Keratinocyte (primary cell): ENCODE results near the gene CHST15. TPM values are rescaled to one million over a fixed set of nuclear protein-coding genes. Genes with fewer than 3 reads are reported as not detected.

Source experiments
- DNase-seq: peaks from one replicate; pipeline ENCODE4 v3.0.0-alpha.2; 2011; ENCODE audit warnings: low read depth, missing footprints, low spot score
- FAIRE-seq: peaks from 2 replicates; lab custom pipeline; 2011; peaks lifted over from hg19 to GRCh38; lab: Jason Lieb, UNC
- H2AFZ ChIP-seq: 2 replicates; pipeline ENCODE4 v1.6.0; 2012; ENCODE audit warnings: low read length, control low read depth, inconsistent platforms; ENCODE audit not compliant: control insufficient read depth
- H3K27ac ChIP-seq: 2 replicates; pipeline ENCODE4 v1.5.1; 2011; ENCODE audit warnings: low read length; ENCODE audit not compliant: control insufficient read depth, insufficient read depth
- H3K27me3 ChIP-seq: 3 replicates; pipeline ENCODE4 v1.6.0; 2011; ENCODE audit warnings: low read length; ENCODE audit not compliant: control insufficient read depth, insufficient read depth; ENCODE audit errors: extremely low read depth
- H3K36me3 ChIP-seq, 2 experiments: 2 replicates in 1 of 2; 3 replicates in 1 of 2; pipeline ENCODE4 v1.5.1; 2011; ENCODE audit warnings: low read length in 2 of 2, mild to moderate bottlenecking in 1 of 2; ENCODE audit not compliant: control insufficient read depth in 2 of 2, insufficient read depth in 2 of 2; ENCODE audit errors: extremely low read depth in 1 of 2
- H3K4me1 ChIP-seq: 3 replicates; pipeline ENCODE4 v1.5.1; 2011; ENCODE audit warnings: low read length; ENCODE audit not compliant: control insufficient read depth, insufficient read depth; ENCODE audit errors: extremely low read depth
- H3K4me2 ChIP-seq: 3 replicates; pipeline ENCODE4 v1.6.0; 2011; ENCODE audit warnings: low read depth, low read length; ENCODE audit not compliant: control insufficient read depth, insufficient read depth; ENCODE audit errors: extremely low read depth
- H3K4me3 ChIP-seq, 3 experiments: fragments of 200-600 bp in 1 of 3; sonication (generic) in 1 of 3; 2 replicates in 2 of 3; 3 replicates in 1 of 3; pipeline ENCODE4 v1.5.1; 2011 to 2016; ENCODE audit warnings: low read length in 3 of 3, mild to moderate bottlenecking in 3 of 3, control low read depth in 2 of 3, inconsistent platforms in 1 of 3, low read depth in 1 of 3, mixed read lengths in 1 of 3, mixed run types in 1 of 3, moderate library complexity in 1 of 3; ENCODE audit not compliant: control insufficient read depth in 2 of 3, insufficient read depth in 2 of 3; ENCODE audit errors: extremely low read depth in 1 of 3
- H3K79me2 ChIP-seq: 2 replicates; pipeline ENCODE4 v1.6.0; 2012; ENCODE audit warnings: low read length; ENCODE audit not compliant: control insufficient read depth, insufficient read depth
- H3K9ac ChIP-seq: 3 replicates; pipeline ENCODE4 v1.6.0; 2011; ENCODE audit warnings: low read length; ENCODE audit not compliant: control insufficient read depth, insufficient read depth; ENCODE audit errors: extremely low read depth
- H3K9me1 ChIP-seq: 3 replicates; pipeline ENCODE4 v1.6.0; 2011; ENCODE audit warnings: low read length; ENCODE audit not compliant: control insufficient read depth, insufficient read depth; ENCODE audit errors: extremely low read depth
- H3K9me3 ChIP-seq: 2 replicates; pipeline ENCODE4 v1.5.1; 2012; ENCODE audit warnings: low read depth, low read length; ENCODE audit not compliant: control insufficient read depth
- H4K20me1 ChIP-seq: 3 replicates; pipeline ENCODE4 v1.6.0; 2011; ENCODE audit warnings: low read length; ENCODE audit not compliant: control insufficient read depth, insufficient read depth; ENCODE audit errors: extremely low read depth
- EZH2 ChIP-seq: IDR thresholded peaks from one replicate; pipeline ENCODE4 v1.6.1; 2012; ENCODE audit warnings: inconsistent platforms, mild to moderate bottlenecking, low read length, moderate library complexity
- dilution Hi-C: fragments of 300-500 bp; cut with MboI; formaldehyde crosslinking; loops from one replicate; pipeline ENCODE4 v1.7.0; 2020; ENCODE audit warnings: low sequenced_read_pairs; ENCODE audit not compliant: extremely low pct_ligation_motif_present
- polyA plus RNA-seq, 5 experiments: library from polyadenylated mRNA; depleted of rRNA in 3 of 5; stranded (reverse) in 3 of 5; stranded (forward) in 1 of 5; unstranded in 1 of 5; fragments of >200 nt; gene quantifications; 1 replicate in 1 of 5; 2 replicates in 3 of 5; 3 replicates in 1 of 5; pipeline versions ENCODE4 v1.2.1 to v1.2.3, GENCODE V29; 2011 to 2012; ENCODE audit warnings: missing spikeins in 2 of 5, low read depth in 1 of 5, low replicate concordance in 1 of 5
- TF ChIP-seq, protein P1 (sequence below), 3 experiments: IDR thresholded peaks in 1 of 3; conservative IDR thresholded peaks in 1 of 3; optimal IDR thresholded peaks in 1 of 3; 2 replicates in 2 of 3; 3 replicates in 1 of 3; pipeline versions ENCODE3 to v1.5.1; 2011; ENCODE audit warnings: low read length in 3 of 3, mild to moderate bottlenecking in 3 of 3, moderate library complexity in 2 of 3, control low read depth in 1 of 3, inconsistent platforms in 1 of 3; ENCODE audit not compliant: insufficient read depth in 2 of 3; ENCODE audit errors: extremely low read depth in 1 of 3

Gene CHST15
- polyA plus RNA-seq, 1 donor (not counting 4 experiments of a cell fraction or from before 2014, with no cell fraction given): 24.5 TPM

- peak overlapping the region; percentile 28 for H3K4me2 ChIP-seq
- H3K4me1 ChIP-seq: peaks cover 46% of the 10 kb centered on the region
- no peak overlapping the region for H2AFZ ChIP-seq
- H3K27ac ChIP-seq: peak overlapping the region; percentile 58
- TF ChIP-seq, protein P1, sequence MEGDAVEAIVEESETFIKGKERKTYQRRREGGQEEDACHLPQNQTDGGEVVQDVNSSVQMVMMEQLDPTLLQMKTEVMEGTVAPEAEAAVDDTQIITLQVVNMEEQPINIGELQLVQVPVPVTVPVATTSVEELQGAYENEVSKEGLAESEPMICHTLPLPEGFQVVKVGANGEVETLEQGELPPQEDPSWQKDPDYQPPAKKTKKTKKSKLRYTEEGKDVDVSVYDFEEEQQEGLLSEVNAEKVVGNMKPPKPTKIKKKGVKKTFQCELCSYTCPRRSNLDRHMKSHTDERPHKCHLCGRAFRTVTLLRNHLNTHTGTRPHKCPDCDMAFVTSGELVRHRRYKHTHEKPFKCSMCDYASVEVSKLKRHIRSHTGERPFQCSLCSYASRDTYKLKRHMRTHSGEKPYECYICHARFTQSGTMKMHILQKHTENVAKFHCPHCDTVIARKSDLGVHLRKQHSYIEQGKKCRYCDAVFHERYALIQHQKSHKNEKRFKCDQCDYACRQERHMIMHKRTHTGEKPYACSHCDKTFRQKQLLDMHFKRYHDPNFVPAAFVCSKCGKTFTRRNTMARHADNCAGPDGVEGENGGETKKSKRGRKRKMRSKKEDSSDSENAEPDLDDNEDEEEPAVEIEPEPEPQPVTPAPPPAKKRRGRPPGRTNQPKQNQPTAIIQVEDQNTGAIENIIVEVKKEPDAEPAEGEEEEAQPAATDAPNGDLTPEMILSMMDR (optimal IDR thresholded peaks at IDR 0.05 in 1 of 3, IDR thresholded peaks at IDR 0.05 in 1 of 3, conservative IDR thresholded peaks at IDR 0.05 in 1 of 3; ENCODE audit: extremely low read depth in 1 of 3, insufficient read depth in 2 of 3, low read length in 3 of 3): no peak
- TF ChIP-seq EZH2: no peak
- no peaks in the 10 kb centered on the region for H4K20me1 ChIP-seq
- no peak overlapping the region for H3K4me3 ChIP-seq
- peak; percentile 98 for FAIRE-seq
- H3K79me2 ChIP-seq: no peaks in the 10 kb centered on the region
- dilution Hi-C loops: loop anchor here (25.0 kb wide), 1 partner anchor 390 kb away; no protein-coding TSS in a partner anchor
- no peaks in the 10 kb centered on the region for H3K9me1 ChIP-seq
- H3K36me3 ChIP-seq: no peaks in the 10 kb centered on the region
- no peaks in the 10 kb centered on the region for H3K9me3 ChIP-seq
- no peaks in the 10 kb centered on the region for H3K27me3 ChIP-seq
- peak; percentile 76 for DNase-seq
- no peak overlapping the region for H3K9ac ChIP-seq
These were observed 95.8 kb downstream of the CHST15 start for GRCh38 chr10:123997486-123998196.

DNA sequence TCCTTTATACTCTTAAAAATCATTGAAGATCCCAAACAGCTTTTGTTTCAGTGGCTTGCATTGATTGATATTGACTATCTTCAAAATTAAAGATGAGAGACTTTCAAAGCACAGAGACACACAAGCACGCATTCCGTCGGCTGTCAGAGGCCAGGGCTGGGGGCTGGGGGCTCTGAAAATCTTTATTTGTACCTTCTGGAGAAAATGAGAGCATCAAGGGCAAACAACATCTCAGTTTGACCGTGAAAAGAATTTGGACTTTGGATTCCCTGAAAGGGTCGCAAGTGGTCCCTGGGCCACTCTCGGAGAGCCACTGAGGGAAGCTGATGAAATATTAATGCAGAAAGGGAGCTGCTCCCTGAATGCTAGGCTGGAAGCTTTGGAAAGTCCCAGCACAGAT lies 96.4 kb downstream of the CHST15 start:
- no peaks in the 10 kb centered on the region for H3K79me2 ChIP-seq
- TF ChIP-seq EZH2: no peak
- TF ChIP-seq, protein P1 (optimal IDR thresholded peaks at IDR 0.05 in 1 of 3, IDR thresholded peaks at IDR 0.05 in 1 of 3, conservative IDR thresholded peaks at IDR 0.05 in 1 of 3; ENCODE audit: extremely low read depth in 1 of 3, insufficient read depth in 2 of 3, low read length in 3 of 3): no peak
- H4K20me1 ChIP-seq: no peaks in the 10 kb centered on the region
- no peak overlapping the region for H2AFZ ChIP-seq
- no peaks in the 10 kb centered on the region for H3K9me1 ChIP-seq
- H3K4me2 ChIP-seq: peak overlapping the region; percentile 28
- H3K9me3 ChIP-seq: no peaks in the 10 kb centered on the region
- H3K36me3 ChIP-seq: no peaks in the 10 kb centered on the region
- H3K9ac ChIP-seq: peak overlapping the region; percentile 56
- peaks cover 5% of the 10 kb centered on the region for H3K27me3 ChIP-seq
- peak overlapping the region; percentile 58 for H3K27ac ChIP-seq
- H3K4me1 ChIP-seq: peaks cover 46% of the 10 kb centered on the region
- H3K4me3 ChIP-seq: no peak overlapping the region
- dilution Hi-C loops: loop anchor here (25.0 kb wide), 1 partner anchor 390 kb away; no protein-coding TSS in a partner anchor
- FAIRE-seq: no peak
- DNase-seq: no peak
